Right lobe of liver (tissue), 4 donors: ENCODE results near the gene GTPBP3.

Experiments
- CTCF ChIP-seq, 4 donors: fragments of 200-600 bp in 3 of 4; fragments of 450-650 bp in 1 of 4; IDR thresholded peaks; one replicate each; pipeline versions ENCODE4 v1.5.1 to v1.8.0; 2016 to 2022; ENCODE audit warnings: antibody characterized with exemption in 4 of 4, mild to moderate bottlenecking in 2 of 4
- POLR2A ChIP-seq: fragments of 450-650 bp; IDR thresholded peaks from one replicate; pipeline ENCODE4 v1.6.1; 2017; ENCODE audit warnings: antibody characterized with exemption, mild to moderate bottlenecking
- donor health status: DM: no; HTN: no; CAD: no.
- donor health status: DM: no; HTN: no; CAD: no.
- donor health status: DM: no; HTN: yes; CAD: no.

DNA sequence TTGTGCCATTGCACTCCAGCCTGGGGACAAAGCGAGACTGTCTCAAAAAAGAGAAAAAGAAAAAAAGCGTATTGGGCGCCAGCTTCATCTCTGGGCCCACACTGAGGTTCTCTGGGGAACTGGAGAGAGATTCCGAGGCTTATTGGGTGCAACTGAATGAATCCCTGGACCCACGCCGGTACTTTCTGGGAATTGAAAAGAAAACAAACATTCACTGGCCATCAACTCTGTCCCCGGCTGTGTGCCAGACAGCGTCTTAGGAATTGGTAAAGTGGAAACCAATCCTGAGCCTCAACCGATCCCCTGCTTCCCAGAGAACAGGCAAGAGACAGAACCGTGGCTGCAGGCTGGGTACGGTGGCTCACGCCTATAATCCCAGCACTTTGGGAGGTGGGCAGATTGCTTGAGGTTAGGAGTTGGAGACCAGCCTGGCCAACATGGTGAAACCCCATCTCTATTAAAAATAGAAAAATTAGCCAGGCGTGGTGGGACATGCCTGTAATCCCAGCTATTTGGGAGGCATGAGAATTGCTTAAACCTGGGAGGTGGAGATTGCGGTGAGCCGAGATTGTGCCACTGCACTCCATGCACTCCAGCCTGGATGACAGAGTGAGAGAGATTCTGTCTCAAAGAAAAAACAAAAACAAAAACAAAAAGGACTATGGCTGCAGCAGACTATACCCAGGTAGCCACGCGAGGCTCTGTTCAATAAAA is 11.3 kb upstream of the GTPBP3 start:
- TF ChIP-seq CTCF (IDR thresholded peaks at IDR 0.05) (no peak), POLR2A (no peak)
